Right ventricle myocardium superior (tissue), 1 donor: ENCODE results near the gene ITPKB. TPM values are rescaled to one million over a fixed set of nuclear protein-coding genes. Genes with fewer than 3 reads are reported as not detected.
"Not testable (repeated sequence)": the region's sequence is repeated elsewhere in the genome, so short reads cannot be mapped to it uniquely, and the experiment has no call there.

Source experiments
- ATAC-seq: fragments of 200-7000 bp; cut with Tn5 transposase; one replicate; pipeline ENCODE4 v1.9.1; 2020; ENCODE audit warnings: mild to moderate bottlenecking; ENCODE audit not compliant: poor library complexity
- DNase-seq: peaks from one replicate; pipeline ENCODE4 v3.0.0-alpha.2; 2020
- intact Hi-C: fragments of 100-400 bp; cut with DNase I; formaldehyde crosslinking; loops from one replicate; pipeline ENCODE4 v1.11.2; 2022
- total RNA-seq: library from RNA; stranded (reverse); fragmentation: NEBNext Ultra II Directional; extraction: Animal tissue kit (Norgen Biotek cat#: 25700); gene quantifications from one replicate; pipeline ENCODE4 v1.2.1, GENCODE V29; 2021
- donor health status: DM: no; HTN: yes; CAD: no; lungs with severe emphysema.

ITPKB gene
- total RNA-seq, 1 donor from 2014 or later, result 21.2 TPM

DNA sequence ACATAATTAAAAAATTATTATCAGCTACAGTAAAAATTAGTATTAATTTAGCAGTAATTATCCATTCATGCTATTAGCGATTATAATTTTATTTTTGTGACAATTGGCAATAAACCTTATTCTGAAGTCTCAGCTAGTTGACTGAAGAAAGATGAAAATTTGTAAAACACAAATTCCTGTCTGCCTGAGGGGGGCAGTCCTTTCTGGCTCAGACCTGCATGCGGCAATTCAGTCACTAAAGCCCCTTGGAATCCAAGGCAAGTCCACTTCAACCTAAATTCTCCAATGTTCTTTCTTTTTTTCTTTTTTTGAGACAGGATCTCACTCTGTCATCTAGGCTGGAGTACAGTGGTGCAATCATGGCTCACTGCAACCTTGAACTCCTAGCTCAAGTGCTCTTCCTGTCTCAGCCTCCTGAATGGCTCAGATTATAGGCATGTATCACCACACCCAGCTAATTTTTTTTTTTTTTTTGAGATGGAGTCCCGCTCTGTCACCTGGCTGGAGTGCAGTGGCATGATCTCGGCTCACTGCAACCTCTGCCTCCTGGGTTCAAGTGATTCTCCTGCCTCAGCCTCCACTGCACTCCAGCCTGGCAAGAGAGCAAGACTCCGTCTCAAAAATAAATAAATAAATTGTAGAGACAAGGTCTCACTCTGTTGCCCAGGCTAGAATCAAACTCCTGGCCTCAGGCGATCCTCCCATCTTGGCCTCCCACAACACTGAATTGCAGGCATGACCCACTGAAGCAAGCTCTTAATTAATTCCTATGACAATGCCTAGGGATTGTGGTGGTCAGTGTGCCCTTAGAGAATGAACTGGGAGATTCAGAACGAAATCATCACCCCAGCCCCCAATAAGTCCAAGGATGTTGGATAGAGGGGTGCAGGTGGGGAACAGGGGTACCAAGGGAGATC, 24.2 kb upstream of the ITPKB start:
- DNase-seq, result no peak
- no peak for ATAC-seq
- intact Hi-C loops, result no loop called here

DNA sequence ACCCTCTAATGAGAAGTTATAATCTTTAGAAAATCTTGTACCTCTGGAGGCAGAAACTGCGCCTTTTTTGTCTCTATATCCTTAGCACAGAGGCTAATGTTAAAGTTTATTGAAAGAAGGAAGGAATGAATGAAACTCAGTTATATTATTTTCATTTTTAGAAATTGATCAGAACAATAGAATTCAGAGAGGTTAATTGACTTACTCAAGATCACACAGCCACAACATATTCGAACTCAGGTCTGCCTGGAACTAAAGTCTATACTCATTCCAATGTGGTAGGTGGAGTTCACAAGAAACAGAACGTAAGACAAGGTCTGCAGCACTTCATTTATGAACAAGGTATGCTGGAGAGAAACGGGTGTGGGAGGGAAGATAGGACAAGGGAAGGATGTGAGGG, 23.0 kb upstream of the ITPKB start:
- ATAC-seq (no peak), DNase-seq (no peak)
- intact Hi-C loops, result no loop called here

DNA sequence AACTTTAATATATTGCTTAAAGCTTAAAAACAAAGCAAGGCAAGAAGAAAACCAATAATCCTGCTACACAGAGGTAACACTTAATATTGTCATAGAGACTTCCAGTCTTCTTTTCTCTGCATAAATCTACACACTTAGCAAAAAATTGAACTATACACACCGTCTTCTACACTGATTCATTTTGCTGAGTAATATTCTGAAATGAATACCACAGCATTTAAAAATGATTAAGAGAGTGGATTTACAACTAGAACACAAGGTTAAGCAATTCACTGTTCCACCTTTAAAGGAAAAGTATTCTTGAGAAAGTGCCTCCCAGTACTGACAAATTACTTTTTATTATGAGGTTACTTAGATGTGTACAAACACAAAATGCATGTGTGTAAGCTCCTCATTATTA, 22.2 kb upstream of the ITPKB start:
- intact Hi-C loops, result no loop called here
- ATAC-seq (no peak), DNase-seq (no peak)

DNA sequence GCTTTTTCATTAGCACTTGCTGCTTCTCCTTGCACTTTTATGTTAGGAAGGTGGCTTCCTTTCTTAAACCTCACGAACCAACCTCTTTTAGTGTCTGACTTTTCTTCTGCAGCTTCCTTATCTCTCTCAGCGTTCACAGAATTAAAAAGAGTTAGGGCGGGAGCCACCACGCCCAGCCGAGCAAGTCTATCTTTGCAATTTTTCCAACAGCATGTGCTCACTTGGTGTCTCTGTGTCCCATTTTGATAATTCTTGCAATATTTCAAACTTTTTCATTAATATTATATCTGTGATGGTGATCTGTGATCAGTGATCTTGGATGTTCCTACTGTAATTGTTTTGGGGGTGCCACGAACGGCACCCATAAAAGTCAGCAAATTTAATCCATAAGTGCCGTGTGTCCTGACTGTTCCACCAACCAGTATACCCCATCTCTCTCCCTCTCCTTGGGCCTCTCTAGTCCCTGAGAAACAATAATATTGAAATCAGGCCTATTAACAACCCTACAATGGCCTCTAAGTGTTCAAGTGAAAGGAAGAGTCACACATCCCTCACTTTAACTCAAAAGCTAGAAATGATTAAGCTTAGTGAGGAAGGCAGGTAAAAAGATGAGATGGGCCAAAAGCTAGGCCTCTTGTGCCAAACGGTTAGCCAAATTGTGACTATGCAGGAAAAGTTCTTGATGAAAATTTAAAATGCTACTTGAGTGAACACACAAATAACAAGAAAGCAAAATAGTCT, 15.9 kb upstream of the ITPKB start:
- DNase-seq, result no peak
- intact Hi-C loops, result no loop called here
- ATAC-seq, result no peak

DNA sequence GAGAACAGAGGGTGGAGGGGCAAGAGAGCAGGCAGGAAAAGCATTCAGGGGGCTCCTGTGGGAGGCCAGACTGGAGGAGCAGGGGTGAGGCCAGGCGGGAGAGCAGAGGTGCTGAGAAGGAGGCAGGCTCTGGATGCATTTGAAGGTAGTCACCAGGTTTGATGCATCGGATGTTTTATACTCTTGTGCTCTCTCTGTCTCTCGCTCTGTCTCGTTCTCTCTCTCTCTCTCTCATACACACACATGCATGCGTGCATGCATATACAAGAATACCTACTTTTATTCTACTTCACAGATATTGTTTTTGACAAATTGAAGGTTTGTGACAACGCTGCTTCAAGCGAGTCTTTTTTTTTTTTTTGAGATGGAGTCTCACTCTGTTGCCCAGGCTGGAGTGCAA, 15.0 kb upstream of the ITPKB start:
- ATAC-seq (no peak), DNase-seq (no peak)
- intact Hi-C loops, result no loop called here

DNA sequence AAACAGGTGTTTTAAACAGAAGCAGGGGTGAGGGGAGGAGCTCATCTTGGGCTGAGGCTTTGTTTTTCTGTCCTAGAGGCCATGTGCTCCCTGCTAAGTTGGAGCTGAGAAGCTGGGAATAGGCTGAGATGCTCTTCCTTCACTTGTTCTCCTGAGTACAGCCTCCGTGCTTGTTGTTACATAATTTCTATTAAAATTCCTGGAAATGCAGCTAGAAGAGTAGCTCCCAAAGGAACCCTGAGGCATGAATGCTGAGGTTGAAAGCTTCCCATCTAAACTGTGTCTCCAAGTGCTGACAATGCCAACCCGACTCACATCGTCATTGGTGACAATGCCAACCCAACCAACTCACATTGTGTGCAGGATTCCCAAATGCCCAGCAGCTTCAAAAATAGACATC, 12.6 kb upstream of the ITPKB start:
- no peak for ATAC-seq
- intact Hi-C loops, result no loop called here
- DNase-seq, result no peak

- no peak for DNase-seq
- no peak for ATAC-seq
- intact Hi-C loops, result no loop called here
Observed at GRCh38 chr1:226751214-226751613, 12.1 kb upstream of the ITPKB start.

- DNase-seq (no peak), ATAC-seq (no peak)
- intact Hi-C loops, result no loop called here
Observed at GRCh38 chr1:226749467-226749866, 10.4 kb upstream of the ITPKB start.

- intact Hi-C loops, result no loop called here
- ATAC-seq, result no peak
- DNase-seq, result no peak
Observed at GRCh38 chr1:226748306-226748705, 9.2 kb upstream of the ITPKB start.

- DNase-seq, ATAC-seq, intact Hi-C loops: not testable (repeated sequence)
Observed at GRCh38 chr1:226747519-226748263, 8.6 kb upstream of the ITPKB start.

DNA sequence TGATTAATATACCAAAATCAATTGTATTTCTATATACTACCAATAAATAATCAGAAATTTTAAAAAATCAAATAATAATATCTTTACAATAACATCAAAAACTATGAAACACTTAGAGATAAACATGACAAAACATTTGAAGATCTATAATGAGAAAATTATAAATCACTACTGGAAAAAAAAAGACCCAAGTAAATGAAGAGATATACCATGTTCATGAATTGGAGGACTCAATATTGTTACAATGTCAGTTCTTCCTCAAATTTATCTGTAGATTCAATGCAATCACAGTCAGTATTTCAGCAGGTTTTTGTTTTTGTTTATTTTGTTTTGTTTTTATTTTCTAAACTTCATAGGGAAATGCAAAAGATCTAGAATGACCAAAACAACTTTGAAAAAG, 4.2 kb upstream of the ITPKB start:
- no peak for ATAC-seq
- intact Hi-C loops, result no loop called here

GRCh38 chr1:226741009-226741408, 1.9 kb upstream of the ITPKB start:
- DNase-seq (no peak), ATAC-seq (no peak)
- intact Hi-C loops, result no loop called here

More for the DNA sequence above, 4.2 kb upstream of the ITPKB start:
- DNase-seq, result no peak

GRCh38 chr1:226739696-226740065, 599 bp upstream of the ITPKB start:
- intact Hi-C loops, result loop anchor here (5.0 kb wide), 1 partner anchor 83 kb away; no protein-coding TSS in a partner anchor
- no peak for ATAC-seq
- no peak for DNase-seq

DNA sequence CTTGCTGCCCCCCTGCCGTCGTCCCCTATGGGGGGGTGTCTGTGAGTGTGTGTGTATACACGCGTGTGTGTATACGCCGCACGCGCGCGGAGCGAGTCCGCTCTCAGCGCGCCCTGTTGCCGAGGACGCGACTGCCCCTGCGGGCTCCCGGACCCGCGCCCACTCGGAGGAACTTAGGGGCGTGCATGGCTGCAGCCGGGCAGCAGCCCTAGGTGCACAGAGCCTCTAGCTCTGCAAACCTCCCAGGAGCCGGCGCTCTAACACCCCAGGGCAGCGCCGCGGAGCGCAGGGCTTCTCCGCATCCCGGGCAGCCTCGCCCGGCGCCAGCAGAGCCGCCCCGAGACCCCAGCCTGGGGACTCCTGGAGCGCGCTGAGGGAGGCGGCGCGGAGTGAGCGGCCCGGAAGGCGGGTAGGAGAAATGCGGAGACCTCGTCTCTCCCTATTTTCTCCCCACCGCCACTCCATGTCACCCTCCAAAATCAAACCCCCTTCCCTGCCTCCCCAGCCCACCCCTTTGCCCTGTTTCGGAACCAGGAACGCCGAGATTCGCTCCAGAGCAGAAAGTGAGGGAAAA, 574 bp downstream of the ITPKB start:
- DNase-seq (peak; percentile 59), ATAC-seq (peak; percentile 66)
- intact Hi-C loops, result loop anchor here (5.0 kb wide), 1 partner anchor 84 kb away; no protein-coding TSS in a partner anchor

DNA sequence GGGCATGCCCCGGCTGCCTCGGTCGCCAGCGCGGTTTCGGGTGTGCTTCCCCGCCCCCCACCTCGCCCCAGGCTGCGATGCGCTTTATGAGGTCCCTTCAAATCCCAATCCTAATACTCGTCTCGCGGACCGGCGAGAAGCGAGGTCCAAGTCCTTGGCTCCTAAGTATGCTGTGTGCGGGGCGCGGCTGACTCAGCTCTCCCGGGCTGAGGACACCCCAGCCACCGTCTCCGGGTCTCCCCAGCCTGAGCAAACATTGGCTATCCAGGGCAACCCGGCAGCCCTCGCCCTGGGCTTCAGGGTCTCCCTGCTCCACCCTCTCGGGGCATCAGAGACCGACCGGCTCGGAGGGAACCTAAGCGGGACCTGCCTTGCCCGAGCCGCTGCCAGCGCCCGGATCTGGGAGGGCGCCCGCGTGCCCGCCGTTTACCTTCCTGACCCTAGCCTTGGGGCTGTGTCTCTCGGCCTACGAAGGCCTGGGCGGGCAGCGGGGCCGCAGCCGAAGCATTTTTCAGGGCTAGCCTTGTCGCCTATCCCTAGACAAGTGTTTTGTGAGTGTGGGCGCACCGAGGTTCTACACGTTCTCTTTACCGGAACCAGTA, 1.2 kb downstream of the ITPKB start:
- ATAC-seq (peak; percentile 67), DNase-seq (peak; percentile 74)
- intact Hi-C loops, result loop anchor here (5.0 kb wide), 1 partner anchor 84 kb away; no protein-coding TSS in a partner anchor

GRCh38 chr1:226736908-226737818, 1.9 kb downstream of the ITPKB start:
- ATAC-seq, result peak; percentile 53
- DNase-seq, result peak; percentile 66
- intact Hi-C loops, result loop anchor here (5.0 kb wide), 1 partner anchor 85 kb away; no protein-coding TSS in a partner anchor
